Measurements from ENCODE around the gene RALGAPA1. TPM values are rescaled to one million over a fixed set of nuclear protein-coding genes. Genes with fewer than 3 reads are reported as not detected.

RALGAPA1 gene
- polyA plus RNA-seq, 1 donor (not counting 4 experiments of a cell fraction or from before 2014, with no cell fraction given), result 12.1 TPM

GRCh38 chr14:35551081-35551480 lies 258.0 kb downstream of the RALGAPA1 start:
- Histone ChIP-seq H3K79me2 (ENCODE audit: control insufficient read depth, insufficient read depth, low read length) (no peaks in the 10 kb centered on the region), H3K9ac (ENCODE audit: control insufficient read depth, extremely low read depth, insufficient read depth, low read length) (no peak overlapping the region), H4K20me1 (ENCODE audit: control insufficient read depth, extremely low read depth, insufficient read depth, low read length) (no peaks in the 10 kb centered on the region), H3K27ac (ENCODE audit: control insufficient read depth, insufficient read depth, low read length) (no peak overlapping the region), H3K27me3 (ENCODE audit: control insufficient read depth, extremely low read depth, insufficient read depth, low read length) (no peaks in the 10 kb centered on the region), H2AFZ (ENCODE audit: control insufficient read depth, low read length) (no peak overlapping the region), H3K9me1 (ENCODE audit: control insufficient read depth, extremely low read depth, insufficient read depth, low read length) (no peaks in the 10 kb centered on the region), H3K4me1 (ENCODE audit: control insufficient read depth, extremely low read depth, insufficient read depth, low read length) (peaks cover 3% of the 10 kb centered on the region), H3K36me3 (ENCODE audit: control insufficient read depth in 2 of 2, extremely low read depth in 1 of 2, insufficient read depth in 2 of 2, low read length in 2 of 2) (no peaks in the 10 kb centered on the region), H3K4me2 (ENCODE audit: control insufficient read depth, extremely low read depth, insufficient read depth, low read depth, low read length) (no peak overlapping the region), H3K9me3 (ENCODE audit: control insufficient read depth, low read depth, low read length) (no peaks in the 10 kb centered on the region), H3K4me3 (ENCODE audit: control insufficient read depth in 2 of 3, extremely low read depth in 1 of 3, insufficient read depth in 2 of 3, low read depth in 1 of 3, low read length in 3 of 3) (no peak overlapping the region)
- FAIRE-seq (no peak), DNase-seq (ENCODE audit: low read depth, low spot score) (no peak)
- no peak for TF ChIP-seq CTCF (optimal IDR thresholded peaks at IDR 0.05 in 1 of 3, IDR thresholded peaks at IDR 0.05 in 1 of 3, conservative IDR thresholded peaks at IDR 0.05 in 1 of 3; ENCODE audit: extremely low read depth in 1 of 3, insufficient read depth in 2 of 3, low read length in 3 of 3)
- TF ChIP-seq EZH2 (IDR thresholded peaks at IDR 0.05; ENCODE audit: low read length), result no peak
- dilution Hi-C loops (cut with MboI; ENCODE audit: extremely low pct_ligation_motif_present, low sequenced_read_pairs), result no loop called here

DNA sequence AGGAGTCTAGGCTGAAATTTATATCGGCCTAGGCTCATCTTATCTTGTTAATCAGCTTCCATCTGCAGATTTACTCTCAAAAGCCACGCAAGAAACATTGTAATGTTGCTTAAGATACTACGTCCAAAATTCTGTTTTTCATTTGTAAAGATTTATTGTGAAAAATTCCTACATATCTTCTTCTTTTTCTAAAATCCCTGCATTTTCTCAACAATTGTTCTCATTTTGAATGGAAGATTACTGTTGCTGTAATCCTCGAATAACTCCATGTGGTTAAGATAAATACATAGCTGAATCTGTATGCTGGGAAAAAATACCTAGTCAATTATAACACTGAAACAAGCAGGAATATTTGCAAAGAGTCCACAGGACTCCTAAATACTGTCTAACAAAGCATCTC lies 259.5 kb downstream of the RALGAPA1 start:
- Histone ChIP-seq H3K79me2 (ENCODE audit: control insufficient read depth, insufficient read depth, low read length) (no peaks in the 10 kb centered on the region), H3K4me2 (ENCODE audit: control insufficient read depth, extremely low read depth, insufficient read depth, low read depth, low read length) (no peak overlapping the region), H3K4me1 (ENCODE audit: control insufficient read depth, extremely low read depth, insufficient read depth, low read length) (peaks cover 3% of the 10 kb centered on the region), H3K4me3 (ENCODE audit: control insufficient read depth in 2 of 3, extremely low read depth in 1 of 3, insufficient read depth in 2 of 3, low read depth in 1 of 3, low read length in 3 of 3) (no peak overlapping the region), H3K27me3 (ENCODE audit: control insufficient read depth, extremely low read depth, insufficient read depth, low read length) (no peaks in the 10 kb centered on the region), H3K36me3 (ENCODE audit: control insufficient read depth in 2 of 2, extremely low read depth in 1 of 2, insufficient read depth in 2 of 2, low read length in 2 of 2) (no peaks in the 10 kb centered on the region), H3K9me3 (ENCODE audit: control insufficient read depth, low read depth, low read length) (no peaks in the 10 kb centered on the region), H3K27ac (ENCODE audit: control insufficient read depth, insufficient read depth, low read length) (no peak overlapping the region), H2AFZ (ENCODE audit: control insufficient read depth, low read length) (no peak overlapping the region), H4K20me1 (ENCODE audit: control insufficient read depth, extremely low read depth, insufficient read depth, low read length) (no peaks in the 10 kb centered on the region), H3K9ac (ENCODE audit: control insufficient read depth, extremely low read depth, insufficient read depth, low read length) (no peak overlapping the region), H3K9me1 (ENCODE audit: control insufficient read depth, extremely low read depth, insufficient read depth, low read length) (no peaks in the 10 kb centered on the region)
- DNase-seq (ENCODE audit: low read depth, low spot score), result no peak
- dilution Hi-C loops (cut with MboI; ENCODE audit: extremely low pct_ligation_motif_present, low sequenced_read_pairs), result no loop called here
- TF ChIP-seq CTCF (optimal IDR thresholded peaks at IDR 0.05 in 1 of 3, IDR thresholded peaks at IDR 0.05 in 1 of 3, conservative IDR thresholded peaks at IDR 0.05 in 1 of 3; ENCODE audit: extremely low read depth in 1 of 3, insufficient read depth in 2 of 3, low read length in 3 of 3), result no peak
- no peak for TF ChIP-seq EZH2 (IDR thresholded peaks at IDR 0.05; ENCODE audit: low read length)
- no peak for FAIRE-seq
